Activated naive CD8-positive, alpha-beta T cell treated with anti-CD3 and anti-CD28 coated beads, Interleukin-2, amount 50 U/mL, for 24 hours (primary cell): ENCODE measurements around the gene MOV10L1.

Experiments
- ATAC-seq: fragments of 150-1000 bp; cut with Tn5 transposase; one replicate; pipeline ENCODE4 v1.10.0; 2021
- DNase-seq: peaks from one replicate; pipeline ENCODE4 v3.0.0; 2021
- H3K27ac Mint-ChIP-seq: one replicate; pipeline ENCODE4 v1.8.0; 2021; ENCODE audit warnings: mild to moderate bottlenecking, mixed read lengths
- H3K27me3 Mint-ChIP-seq: one replicate; pipeline ENCODE4 v1.8.0; 2021; ENCODE audit warnings: mixed read lengths
- H3K36me3 Mint-ChIP-seq: one replicate; pipeline ENCODE4 v1.8.0; 2021; ENCODE audit warnings: low read depth, mixed read lengths
- H3K4me1 Mint-ChIP-seq: one replicate; pipeline ENCODE4 v1.8.0; 2021; ENCODE audit warnings: mixed read lengths
- H3K4me3 Mint-ChIP-seq: one replicate; pipeline ENCODE4 v1.8.0; 2021; ENCODE audit warnings: mild to moderate bottlenecking, moderate library complexity, mixed read lengths
- H3K9me3 Mint-ChIP-seq: one replicate; pipeline ENCODE4 v1.8.0; 2021; ENCODE audit warnings: mixed read lengths

MOV10L1 gene

GRCh38 chr22:50056214-50056972 lies 33.4 kb upstream of the MOV10L1 start:
- H3K9me3 Mint-ChIP-seq, result no peaks in the 10 kb centered on the region
- DNase-seq (no peak), ATAC-seq (no peak)
- H3K27me3 Mint-ChIP-seq, result peaks cover 24% of the 10 kb centered on the region
- no peak overlapping the region for H3K27ac Mint-ChIP-seq
- no peaks in the 10 kb centered on the region for H3K4me1 Mint-ChIP-seq
- H3K36me3 Mint-ChIP-seq, result no peaks in the 10 kb centered on the region
- H3K4me3 Mint-ChIP-seq, result no peak overlapping the region

- Mint-ChIP-seq H3K4me3 (no peak overlapping the region), H3K27me3 (peaks cover 24% of the 10 kb centered on the region), H3K4me1 (no peaks in the 10 kb centered on the region), H3K9me3 (no peaks in the 10 kb centered on the region), H3K36me3 (no peaks in the 10 kb centered on the region), H3K27ac (no peak overlapping the region)
- DNase-seq (no peak), ATAC-seq (no peak)
Observed at GRCh38 chr22:50057278-50058060, 32.3 kb upstream of the MOV10L1 start.

GRCh38 chr22:50058061-50058905 lies 31.5 kb upstream of the MOV10L1 start, which contains the start of gene TTLL8:
TSS of gene TTLL8 (minus strand) at chr22:50058298.
- Mint-ChIP-seq H3K27ac (no peak within 1 kb of the TSS), H3K9me3 (no peaks in the 10 kb centered on the region), H3K36me3 (no peaks in the 10 kb centered on the region), H3K4me3 (no peak within 1 kb of the TSS), H3K27me3 (peaks cover 24% of the 10 kb centered on the region), H3K4me1 (no peaks in the 10 kb centered on the region)
- ATAC-seq, result peak; percentile 21
- DNase-seq, result no peak

GRCh38 chr22:50058906-50059880 lies 30.6 kb upstream of the MOV10L1 start:
- no peak for DNase-seq
- no peak for ATAC-seq
- Mint-ChIP-seq H3K27ac (no peak overlapping the region), H3K27me3 (peaks cover 24% of the 10 kb centered on the region), H3K4me3 (no peak overlapping the region), H3K9me3 (no peaks in the 10 kb centered on the region), H3K36me3 (no peaks in the 10 kb centered on the region), H3K4me1 (no peaks in the 10 kb centered on the region)

- H3K4me1 Mint-ChIP-seq, result no peaks in the 10 kb centered on the region
- no peaks in the 10 kb centered on the region for H3K9me3 Mint-ChIP-seq
- no peak overlapping the region for H3K27ac Mint-ChIP-seq
- no peak for DNase-seq
- H3K27me3 Mint-ChIP-seq, result peaks cover 24% of the 10 kb centered on the region
- no peak for ATAC-seq
- H3K4me3 Mint-ChIP-seq, result no peak overlapping the region
- no peaks in the 10 kb centered on the region for H3K36me3 Mint-ChIP-seq
Observed at GRCh38 chr22:50059881-50060262, 29.9 kb upstream of the MOV10L1 start.

- Mint-ChIP-seq H3K27me3 (peaks cover 23% of the 10 kb centered on the region), H3K4me3 (no peak overlapping the region), H3K27ac (no peak overlapping the region), H3K4me1 (no peaks in the 10 kb centered on the region), H3K36me3 (no peaks in the 10 kb centered on the region), H3K9me3 (no peaks in the 10 kb centered on the region)
- DNase-seq, result no peak
- no peak for ATAC-seq
Observed at GRCh38 chr22:50060441-50061140, 29.2 kb upstream of the MOV10L1 start.

- Mint-ChIP-seq H3K27ac (no peak overlapping the region), H3K9me3 (no peaks in the 10 kb centered on the region), H3K4me3 (no peak overlapping the region), H3K36me3 (no peaks in the 10 kb centered on the region), H3K27me3 (peaks cover 18% of the 10 kb centered on the region), H3K4me1 (no peaks in the 10 kb centered on the region)
- no peak for ATAC-seq
- no peak for DNase-seq
Observed at GRCh38 chr22:50061141-50061823, 28.5 kb upstream of the MOV10L1 start.

- Mint-ChIP-seq H3K36me3 (no peaks in the 10 kb centered on the region), H3K27me3 (peaks cover 15% of the 10 kb centered on the region), H3K27ac (no peak overlapping the region)
Observed at GRCh38 chr22:50061824-50062355, 27.9 kb upstream of the MOV10L1 start.

GRCh38 chr22:50062509-50063135 lies 27.2 kb upstream of the MOV10L1 start:
- no peak for DNase-seq
- Mint-ChIP-seq H3K36me3 (no peaks in the 10 kb centered on the region), H3K4me1 (no peaks in the 10 kb centered on the region), H3K27ac (no peak overlapping the region), H3K4me3 (no peak overlapping the region), H3K9me3 (no peaks in the 10 kb centered on the region), H3K27me3 (peaks cover 12% of the 10 kb centered on the region)
- no peak for ATAC-seq

More at GRCh38 chr22:50061824-50062355, 27.9 kb upstream of the MOV10L1 start:
- H3K4me3 Mint-ChIP-seq, result no peak overlapping the region
- ATAC-seq (no peak), DNase-seq (no peak)
- H3K4me1 Mint-ChIP-seq, result no peaks in the 10 kb centered on the region
- H3K9me3 Mint-ChIP-seq, result no peaks in the 10 kb centered on the region

GRCh38 chr22:50063589-50064393 lies 26.0 kb upstream of the MOV10L1 start:
- peaks cover 10% of the 10 kb centered on the region for H3K27me3 Mint-ChIP-seq
- no peak for DNase-seq
- H3K4me3 Mint-ChIP-seq, result no peak overlapping the region
- no peaks in the 10 kb centered on the region for H3K9me3 Mint-ChIP-seq
- no peak overlapping the region for H3K27ac Mint-ChIP-seq
- H3K4me1 Mint-ChIP-seq, result no peaks in the 10 kb centered on the region
- no peak for ATAC-seq
- no peaks in the 10 kb centered on the region for H3K36me3 Mint-ChIP-seq

GRCh38 chr22:50064453-50064852 lies 25.4 kb upstream of the MOV10L1 start:
- no peak for ATAC-seq

GRCh38 chr22:50067244-50067643 lies 22.6 kb upstream of the MOV10L1 start:
- H3K9me3 Mint-ChIP-seq, result no peaks in the 10 kb centered on the region

More at GRCh38 chr22:50064453-50064852, 25.4 kb upstream of the MOV10L1 start:
- Mint-ChIP-seq H3K27ac (no peak overlapping the region), H3K27me3 (peaks cover 3% of the 10 kb centered on the region), H3K9me3 (no peaks in the 10 kb centered on the region), H3K4me1 (no peaks in the 10 kb centered on the region), H3K4me3 (no peak overlapping the region), H3K36me3 (no peaks in the 10 kb centered on the region)
- no peak for DNase-seq

More at GRCh38 chr22:50067244-50067643, 22.6 kb upstream of the MOV10L1 start:
- ATAC-seq (no peak), DNase-seq (no peak)
- no peaks in the 10 kb centered on the region for H3K36me3 Mint-ChIP-seq
- H3K27ac Mint-ChIP-seq, result no peak overlapping the region
- H3K4me3 Mint-ChIP-seq, result no peak overlapping the region
- H3K27me3 Mint-ChIP-seq, result no peaks in the 10 kb centered on the region
- no peaks in the 10 kb centered on the region for H3K4me1 Mint-ChIP-seq
